ENCODE measurements around the gene NYAP2.

Gene NYAP2

DNA sequence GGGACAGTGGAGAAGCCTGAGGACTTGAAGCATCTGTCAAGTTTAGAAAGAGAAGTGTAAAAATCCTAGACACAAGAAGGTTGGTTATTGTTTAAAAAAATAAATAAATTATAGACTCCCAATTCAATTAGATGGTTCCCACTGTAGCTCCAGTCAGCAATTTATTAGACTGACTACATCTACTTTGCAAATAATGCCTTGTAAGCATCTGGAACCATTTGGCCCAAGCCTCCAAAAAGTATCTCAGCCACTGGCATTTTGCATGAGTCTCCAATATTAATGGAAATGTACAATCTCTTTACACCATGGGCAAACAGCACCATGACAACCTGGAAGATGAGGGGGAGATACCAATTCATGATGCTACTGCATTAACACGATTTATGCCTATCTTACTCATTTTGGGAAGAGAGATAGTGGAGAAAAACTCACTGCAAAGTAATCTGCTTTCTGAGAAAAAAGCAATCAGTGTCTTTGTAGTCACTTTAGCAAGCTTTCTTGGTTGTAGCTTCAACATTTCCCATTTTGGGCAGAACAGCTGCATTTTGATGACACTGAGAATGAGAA lies 2.8 kb downstream of the NYAP2 start:
- H3K4me1 ChIP-seq (ENCODE audit: insufficient read depth, low read length, poor library complexity, severe bottlenecking), result no peaks in the 10 kb centered on the region
- no peaks in the 10 kb centered on the region for H3K27me3 ChIP-seq (ENCODE audit: insufficient read depth, low read length, poor library complexity, severe bottlenecking)
- no peaks in the 10 kb centered on the region for H3K36me3 ChIP-seq (ENCODE audit: insufficient read depth, low read length)
- no peaks in the 10 kb centered on the region for H3K79me2 ChIP-seq (ENCODE audit: insufficient read depth, low read length)
- H4K20me1 ChIP-seq (ENCODE audit: insufficient read depth, low read length, poor library complexity, severe bottlenecking), result no peaks in the 10 kb centered on the region
- no peaks in the 10 kb centered on the region for H3F3A ChIP-seq (ENCODE audit: low read depth)
- H3K9ac ChIP-seq (ENCODE audit: low read depth, low read length, poor library complexity, severe bottlenecking), result no peak overlapping the region
- no peaks in the 10 kb centered on the region for H3K9me2 ChIP-seq (replicated peaks; ENCODE audit: low read depth, low read length)
- no peak overlapping the region for H3K4me2 ChIP-seq (ENCODE audit: low read depth, low read length, poor library complexity, severe bottlenecking)
- no peak overlapping the region for H3K4me3 ChIP-seq (ENCODE audit: low read length, poor library complexity, severe bottlenecking)
- TF ChIP-seq EZH2phosphoT487 (IDR thresholded peaks at IDR 0.05; ENCODE audit: borderline replicate concordance), result no peak
- TF ChIP-seq, protein P1, sequence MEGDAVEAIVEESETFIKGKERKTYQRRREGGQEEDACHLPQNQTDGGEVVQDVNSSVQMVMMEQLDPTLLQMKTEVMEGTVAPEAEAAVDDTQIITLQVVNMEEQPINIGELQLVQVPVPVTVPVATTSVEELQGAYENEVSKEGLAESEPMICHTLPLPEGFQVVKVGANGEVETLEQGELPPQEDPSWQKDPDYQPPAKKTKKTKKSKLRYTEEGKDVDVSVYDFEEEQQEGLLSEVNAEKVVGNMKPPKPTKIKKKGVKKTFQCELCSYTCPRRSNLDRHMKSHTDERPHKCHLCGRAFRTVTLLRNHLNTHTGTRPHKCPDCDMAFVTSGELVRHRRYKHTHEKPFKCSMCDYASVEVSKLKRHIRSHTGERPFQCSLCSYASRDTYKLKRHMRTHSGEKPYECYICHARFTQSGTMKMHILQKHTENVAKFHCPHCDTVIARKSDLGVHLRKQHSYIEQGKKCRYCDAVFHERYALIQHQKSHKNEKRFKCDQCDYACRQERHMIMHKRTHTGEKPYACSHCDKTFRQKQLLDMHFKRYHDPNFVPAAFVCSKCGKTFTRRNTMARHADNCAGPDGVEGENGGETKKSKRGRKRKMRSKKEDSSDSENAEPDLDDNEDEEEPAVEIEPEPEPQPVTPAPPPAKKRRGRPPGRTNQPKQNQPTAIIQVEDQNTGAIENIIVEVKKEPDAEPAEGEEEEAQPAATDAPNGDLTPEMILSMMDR (conservative IDR thresholded peaks at IDR 0.05; ENCODE audit: low read length), result no peak
- no peak overlapping the region for H2AFZ ChIP-seq (ENCODE audit: low read length)
- no peaks in the 10 kb centered on the region for H3K9me3 ChIP-seq (ENCODE audit: insufficient read depth, low read depth, low read length)

DNA sequence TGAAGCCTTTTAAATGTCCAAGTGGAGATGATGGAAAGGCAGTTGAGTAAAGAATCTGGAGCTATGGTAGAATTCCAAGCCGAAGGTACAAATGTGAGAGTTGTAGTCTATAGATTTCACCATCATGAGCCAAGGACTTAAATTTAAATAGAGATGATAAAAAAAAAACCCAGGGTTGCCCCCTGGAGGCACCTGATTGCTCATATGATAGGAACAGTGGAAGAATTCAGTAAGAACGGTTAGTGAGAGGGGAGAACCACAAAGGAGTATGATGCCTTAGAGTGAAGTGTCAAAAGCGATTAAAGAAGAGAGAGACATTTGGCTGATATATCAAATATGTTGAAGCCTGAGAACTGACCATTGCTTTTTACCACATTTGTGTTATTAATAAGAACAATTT lies 11.9 kb downstream of the NYAP2 start:
- Histone ChIP-seq H3F3A (ENCODE audit: low read depth) (no peaks in the 10 kb centered on the region), H3K79me2 (ENCODE audit: insufficient read depth, low read length) (no peaks in the 10 kb centered on the region), H2AFZ (ENCODE audit: low read length) (no peak overlapping the region), H3K9ac (ENCODE audit: low read depth, low read length, poor library complexity, severe bottlenecking) (no peak overlapping the region), H3K27me3 (ENCODE audit: insufficient read depth, low read length, poor library complexity, severe bottlenecking) (no peaks in the 10 kb centered on the region), H3K9me2 (replicated peaks; ENCODE audit: low read depth, low read length) (no peaks in the 10 kb centered on the region), H3K4me2 (ENCODE audit: low read depth, low read length, poor library complexity, severe bottlenecking) (no peak overlapping the region), H3K9me3 (ENCODE audit: insufficient read depth, low read depth, low read length) (no peaks in the 10 kb centered on the region), H3K4me1 (ENCODE audit: insufficient read depth, low read length, poor library complexity, severe bottlenecking) (no peaks in the 10 kb centered on the region), H4K20me1 (ENCODE audit: insufficient read depth, low read length, poor library complexity, severe bottlenecking) (no peaks in the 10 kb centered on the region), H3K4me3 (ENCODE audit: low read length, poor library complexity, severe bottlenecking) (no peak overlapping the region), H3K36me3 (ENCODE audit: insufficient read depth, low read length) (no peaks in the 10 kb centered on the region)
- TF ChIP-seq, protein P1 (conservative IDR thresholded peaks at IDR 0.05; ENCODE audit: low read length), result 0 out of 2 replicates have a peak, but pooled peaks have one; percentile 19
- no peak for TF ChIP-seq EZH2phosphoT487 (IDR thresholded peaks at IDR 0.05; ENCODE audit: borderline replicate concordance)

DNA sequence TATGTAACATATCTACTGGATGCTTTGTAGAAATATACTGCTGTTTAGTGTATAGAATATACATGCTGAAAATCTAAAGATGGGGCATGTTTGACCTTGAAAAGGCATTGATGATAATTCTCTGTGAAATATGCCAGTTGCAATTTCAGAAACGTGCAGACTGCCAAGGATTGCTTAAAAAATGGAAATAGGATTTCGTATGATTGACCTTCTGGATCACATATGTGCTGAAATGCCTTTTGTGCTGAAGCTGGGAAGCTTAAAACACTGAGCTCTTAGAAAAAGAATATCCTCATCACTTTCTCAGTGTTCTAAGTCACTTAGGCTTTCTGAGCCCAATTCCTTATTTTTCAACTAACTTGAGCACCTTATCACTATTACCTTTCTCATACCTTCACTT lies 14.3 kb downstream of the NYAP2 start:
- H3K9me3 ChIP-seq (ENCODE audit: insufficient read depth, low read depth, low read length), result no peaks in the 10 kb centered on the region

More for the DNA sequence above, 14.3 kb downstream of the NYAP2 start:
- no peaks in the 10 kb centered on the region for H3K27me3 ChIP-seq (ENCODE audit: insufficient read depth, low read length, poor library complexity, severe bottlenecking)
- no peaks in the 10 kb centered on the region for H3F3A ChIP-seq (ENCODE audit: low read depth)
- no peaks in the 10 kb centered on the region for H3K4me1 ChIP-seq (ENCODE audit: insufficient read depth, low read length, poor library complexity, severe bottlenecking)
- H3K79me2 ChIP-seq (ENCODE audit: insufficient read depth, low read length), result no peaks in the 10 kb centered on the region
- H2AFZ ChIP-seq (ENCODE audit: low read length), result no peak overlapping the region
- no peaks in the 10 kb centered on the region for H3K9me2 ChIP-seq (replicated peaks; ENCODE audit: low read depth, low read length)
- H3K36me3 ChIP-seq (ENCODE audit: insufficient read depth, low read length), result no peaks in the 10 kb centered on the region
- no peak overlapping the region for H3K4me2 ChIP-seq (ENCODE audit: low read depth, low read length, poor library complexity, severe bottlenecking)
- H3K4me3 ChIP-seq (ENCODE audit: low read length, poor library complexity, severe bottlenecking), result no peak overlapping the region
- no peaks in the 10 kb centered on the region for H4K20me1 ChIP-seq (ENCODE audit: insufficient read depth, low read length, poor library complexity, severe bottlenecking)
- TF ChIP-seq EZH2phosphoT487 (IDR thresholded peaks at IDR 0.05; ENCODE audit: borderline replicate concordance), result no peak
- TF ChIP-seq, protein P1 (conservative IDR thresholded peaks at IDR 0.05; ENCODE audit: low read length), result no peak
- no peak overlapping the region for H3K9ac ChIP-seq (ENCODE audit: low read depth, low read length, poor library complexity, severe bottlenecking)
